T-helper 17 cell (primary cell): ENCODE measurements around the gene PLCXD3. TPM values are rescaled to one million over a fixed set of nuclear protein-coding genes. Genes with fewer than 3 reads are reported as not detected.

Source experiments
- ATAC-seq: fragments of 150-1000 bp; cut with Tn5 transposase; 2 replicates; pipeline ENCODE4 v1.10.0; 2021; ENCODE audit warnings: mild to moderate bottlenecking, moderate library complexity
- DNase-seq, 3 donors: peaks; one replicate each; pipeline versions ENCODE4 v3.0.0 to v3.0.0-alpha.2; 2020 to 2021
- H3K9me3 ChIP-seq: one replicate; pipeline ENCODE4 v1.7.0; 2013; ENCODE audit warnings: low read length, mild to moderate bottlenecking; ENCODE audit not compliant: control insufficient read depth, poor library complexity, severe bottlenecking
- H3K27ac Mint-ChIP-seq: one replicate; pipeline ENCODE4 v1.8.0; 2022; ENCODE audit warnings: mild to moderate bottlenecking, moderate library complexity, mixed read lengths
- H3K27me3 Mint-ChIP-seq: one replicate; pipeline ENCODE4 v1.8.0; 2022; ENCODE audit warnings: mixed read lengths
- H3K36me3 Mint-ChIP-seq: one replicate; pipeline ENCODE4 v1.8.0; 2022; ENCODE audit warnings: low read depth, mixed read lengths
- H3K4me1 Mint-ChIP-seq: one replicate; pipeline ENCODE4 v1.8.0; 2022; ENCODE audit warnings: mild to moderate bottlenecking, mixed read lengths
- H3K4me3 Mint-ChIP-seq: one replicate; pipeline ENCODE4 v1.8.0; 2022; ENCODE audit warnings: mild to moderate bottlenecking, moderate library complexity, mixed read lengths
- total RNA-seq, 4 donors: library from RNA in 2 of 4; stranded (reverse) in 2 of 4; gene quantifications; one replicate each; pipeline ENCODE4 v1.2.3 and lab custom pipeline; 2022 to 2026

PLCXD3 gene
- total RNA-seq, 2 donors from 2014 or later: not detected

- ATAC-seq (no peak), DNase-seq (no peak)
- Mint-ChIP-seq H3K4me3 (no peak overlapping the region), H3K27me3 (peaks cover 5% of the 10 kb centered on the region), H3K27ac (no peak overlapping the region), H3K36me3 (no peaks in the 10 kb centered on the region), H3K4me1 (no peaks in the 10 kb centered on the region)
- no peaks in the 10 kb centered on the region for H3K9me3 ChIP-seq
Measured at GRCh38 chr5:41275813-41276512, 234.4 kb downstream of the PLCXD3 start.

DNA sequence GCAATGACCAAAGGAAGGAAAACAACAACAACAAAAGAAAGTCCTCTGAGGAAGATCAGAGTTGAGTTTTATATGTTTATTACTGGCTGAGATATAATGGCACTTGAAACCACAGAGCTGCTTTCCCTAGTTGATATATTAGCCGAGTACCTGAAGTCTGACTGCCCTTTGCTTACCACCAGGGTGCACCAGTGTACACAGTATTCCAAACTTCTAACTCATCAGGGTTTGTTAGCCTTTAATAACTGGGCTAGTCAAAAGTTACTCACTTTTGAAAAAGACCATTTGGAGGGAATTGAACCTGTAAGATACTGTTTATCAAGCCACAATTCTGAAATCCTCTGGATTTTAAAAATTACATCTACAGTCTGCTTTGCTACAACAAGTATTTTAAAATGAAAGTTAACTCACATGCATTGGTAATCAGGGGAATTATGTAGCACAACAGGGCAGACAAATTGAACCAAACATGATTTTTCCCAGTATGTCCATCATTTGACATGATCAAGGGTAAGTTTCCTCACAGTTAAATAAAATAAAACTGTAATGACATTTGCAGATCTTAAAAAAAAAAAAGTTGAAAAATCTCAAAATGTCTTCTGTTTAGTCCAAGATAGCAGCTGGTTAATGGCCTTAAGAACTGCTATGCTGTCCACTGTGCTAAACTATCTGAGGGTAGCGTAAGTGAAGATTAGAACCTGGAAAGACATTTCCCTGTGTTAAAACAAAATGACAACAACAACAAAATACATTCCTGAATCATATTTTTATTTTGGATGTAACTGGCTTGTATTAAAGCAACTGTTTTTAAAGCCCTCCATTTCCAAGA lies 239.8 kb downstream of the PLCXD3 start:
- H3K36me3 Mint-ChIP-seq: no peaks in the 10 kb centered on the region
- DNase-seq: no peak
- H3K4me3 Mint-ChIP-seq: no peak overlapping the region

GRCh38 chr5:41268894-41269293 lies 241.5 kb downstream of the PLCXD3 start:
- H3K4me1 Mint-ChIP-seq: peaks cover 3% of the 10 kb centered on the region
- peaks cover 4% of the 10 kb centered on the region for H3K27me3 Mint-ChIP-seq
- ATAC-seq: no peak
- no peak for DNase-seq
- H3K27ac Mint-ChIP-seq: no peak overlapping the region
- H3K36me3 Mint-ChIP-seq: no peaks in the 10 kb centered on the region
- H3K4me3 Mint-ChIP-seq: no peak overlapping the region
- H3K9me3 ChIP-seq: no peaks in the 10 kb centered on the region

More for the DNA sequence above, 239.8 kb downstream of the PLCXD3 start:
- no peaks in the 10 kb centered on the region for H3K9me3 ChIP-seq
- Mint-ChIP-seq H3K27ac (no peak overlapping the region), H3K27me3 (no peaks in the 10 kb centered on the region), H3K4me1 (peaks cover 3% of the 10 kb centered on the region)
- ATAC-seq: no peak

GRCh38 chr5:41266377-41266776 lies 244.0 kb downstream of the PLCXD3 start:
- no peaks in the 10 kb centered on the region for H3K9me3 ChIP-seq
- DNase-seq (no peak), ATAC-seq (no peak)
- peaks cover 11% of the 10 kb centered on the region for H3K27me3 Mint-ChIP-seq
- no peak overlapping the region for H3K4me3 Mint-ChIP-seq
- peaks cover 3% of the 10 kb centered on the region for H3K4me1 Mint-ChIP-seq
- no peaks in the 10 kb centered on the region for H3K36me3 Mint-ChIP-seq
- no peak overlapping the region for H3K27ac Mint-ChIP-seq

DNA sequence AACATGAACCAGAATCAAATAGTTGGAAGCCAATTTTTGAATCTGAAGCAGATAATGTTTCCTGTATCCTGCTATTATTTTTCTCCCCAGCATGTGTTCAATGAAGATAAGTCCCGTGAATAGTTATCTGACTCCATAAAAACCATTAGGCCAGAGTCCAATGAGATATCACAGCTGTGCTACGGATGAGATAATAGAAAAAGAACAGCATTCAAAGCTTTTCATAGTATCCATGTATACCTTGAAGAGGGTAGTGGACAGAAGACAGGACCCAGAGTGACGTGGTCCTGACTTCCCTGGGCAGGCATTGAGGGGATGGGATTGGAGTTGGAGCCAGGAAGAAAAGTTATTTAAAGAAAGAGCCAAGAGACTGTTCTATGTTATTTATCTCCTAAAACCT lies 246.4 kb downstream of the PLCXD3 start:
- no peak overlapping the region for H3K27ac Mint-ChIP-seq
- no peaks in the 10 kb centered on the region for H3K36me3 Mint-ChIP-seq
- H3K4me3 Mint-ChIP-seq: no peak overlapping the region
- no peaks in the 10 kb centered on the region for H3K9me3 ChIP-seq
- peaks cover 11% of the 10 kb centered on the region for H3K27me3 Mint-ChIP-seq
- DNase-seq (no peak), ATAC-seq (no peak)
- no peaks in the 10 kb centered on the region for H3K4me1 Mint-ChIP-seq

DNA sequence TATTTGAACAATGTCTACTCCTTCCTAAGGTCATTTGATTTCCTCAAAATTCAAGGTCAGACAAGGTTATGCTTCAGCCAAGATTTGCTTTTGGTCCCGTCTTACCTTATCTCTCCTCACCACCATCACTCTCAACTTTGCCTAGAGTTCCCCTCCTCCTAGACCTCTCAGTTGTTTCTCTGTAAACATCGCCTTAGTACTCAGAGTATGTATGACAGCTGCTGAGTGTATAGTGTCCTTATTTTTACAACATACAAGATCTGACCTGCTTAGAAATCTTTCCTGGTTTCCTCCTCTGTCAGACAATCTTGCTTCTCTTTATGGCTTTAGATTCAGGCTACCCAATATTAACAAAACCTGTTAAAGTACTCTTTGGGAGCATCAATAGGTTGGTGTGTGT lies 247.1 kb downstream of the PLCXD3 start:
- H3K27ac Mint-ChIP-seq: no peak overlapping the region
- H3K9me3 ChIP-seq: no peaks in the 10 kb centered on the region
- ATAC-seq (no peak), DNase-seq (no peak)
- H3K4me3 Mint-ChIP-seq: no peak overlapping the region
- no peaks in the 10 kb centered on the region for H3K36me3 Mint-ChIP-seq
- peaks cover 11% of the 10 kb centered on the region for H3K27me3 Mint-ChIP-seq
- no peaks in the 10 kb centered on the region for H3K4me1 Mint-ChIP-seq
